HFF-Myc (cell line): Measurements from ENCODE around the gene KIAA1549.
"Not testable (repeated sequence)": the region's sequence is repeated elsewhere in the genome, so short reads cannot be mapped to it uniquely, and the experiment has no call there.

ENCODE experiments used
- DNase-seq: peaks from one replicate; pipeline ENCODE4 v3.0.0-alpha.2; 2011; ENCODE audit warnings: low read depth; ENCODE audit errors: extremely low read depth
- H3K4me3 ChIP-seq: replicated peaks from 2 replicates; pipeline ENCODE4 v1.5.1; 2011; ENCODE audit warnings: low read depth, mild to moderate bottlenecking, control low read depth, low read length
- TF ChIP-seq, protein P1 (sequence below): IDR thresholded peaks from 2 replicates; pipeline ENCODE4 v1.5.1; 2012; ENCODE audit warnings: mild to moderate bottlenecking, low read depth, low read length, control low read depth; ENCODE audit errors: missing control alignments

The KIAA1549 gene

DNA sequence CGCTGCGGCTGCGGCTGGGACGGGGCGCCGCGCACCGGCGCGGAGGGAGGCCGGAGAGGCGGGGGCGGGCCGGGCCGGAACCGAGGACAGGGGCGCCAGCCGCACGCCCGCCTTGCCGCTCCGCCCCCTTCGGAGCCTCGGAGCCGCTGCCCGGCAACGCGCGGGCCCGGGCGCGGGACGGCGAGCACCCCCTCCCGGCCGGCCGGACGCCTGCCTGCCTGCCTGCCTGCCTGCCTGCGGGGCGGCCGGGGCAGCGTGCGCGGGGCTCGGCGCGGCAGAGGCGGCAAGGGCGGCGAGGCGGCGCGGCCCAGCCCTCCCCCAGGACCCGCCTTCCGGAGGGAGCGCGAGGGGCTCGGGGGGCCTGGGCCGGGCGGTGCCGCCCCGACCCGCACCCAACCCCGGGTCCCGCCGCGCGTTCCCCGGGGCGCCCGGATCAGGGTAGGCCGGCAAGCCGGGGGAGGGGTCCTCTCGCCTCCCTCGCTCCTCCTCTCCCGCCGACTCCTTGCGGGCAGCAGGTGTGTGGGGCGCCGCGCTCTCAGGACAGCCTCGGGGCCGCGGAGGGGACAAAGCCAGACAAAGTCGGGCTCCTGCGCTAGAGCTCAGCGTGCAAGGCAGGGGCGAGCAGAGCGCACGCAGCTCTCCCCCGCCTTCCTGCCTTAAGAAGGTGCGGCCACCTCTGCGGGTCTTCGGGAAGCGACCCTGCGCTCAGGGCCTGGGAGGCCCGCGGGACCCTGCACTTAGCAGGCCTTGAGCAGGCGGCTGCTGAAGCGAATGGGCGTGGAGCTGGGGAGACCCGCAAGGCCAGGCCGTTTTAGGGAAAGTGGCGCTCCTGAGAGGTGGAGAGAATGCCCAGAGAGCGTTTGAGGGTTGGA, at the start of gene KIAA1549:
KIAA1549 (minus strand) TSS at position 58 of the 872 bp plus-strand sequence. CDS start 120 bp downstream, outside the sequence.
- TF ChIP-seq, protein P1, sequence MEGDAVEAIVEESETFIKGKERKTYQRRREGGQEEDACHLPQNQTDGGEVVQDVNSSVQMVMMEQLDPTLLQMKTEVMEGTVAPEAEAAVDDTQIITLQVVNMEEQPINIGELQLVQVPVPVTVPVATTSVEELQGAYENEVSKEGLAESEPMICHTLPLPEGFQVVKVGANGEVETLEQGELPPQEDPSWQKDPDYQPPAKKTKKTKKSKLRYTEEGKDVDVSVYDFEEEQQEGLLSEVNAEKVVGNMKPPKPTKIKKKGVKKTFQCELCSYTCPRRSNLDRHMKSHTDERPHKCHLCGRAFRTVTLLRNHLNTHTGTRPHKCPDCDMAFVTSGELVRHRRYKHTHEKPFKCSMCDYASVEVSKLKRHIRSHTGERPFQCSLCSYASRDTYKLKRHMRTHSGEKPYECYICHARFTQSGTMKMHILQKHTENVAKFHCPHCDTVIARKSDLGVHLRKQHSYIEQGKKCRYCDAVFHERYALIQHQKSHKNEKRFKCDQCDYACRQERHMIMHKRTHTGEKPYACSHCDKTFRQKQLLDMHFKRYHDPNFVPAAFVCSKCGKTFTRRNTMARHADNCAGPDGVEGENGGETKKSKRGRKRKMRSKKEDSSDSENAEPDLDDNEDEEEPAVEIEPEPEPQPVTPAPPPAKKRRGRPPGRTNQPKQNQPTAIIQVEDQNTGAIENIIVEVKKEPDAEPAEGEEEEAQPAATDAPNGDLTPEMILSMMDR, result no peak
- DNase-seq, result no peak
- peak within 1 kb of the TSS; percentile 64 for H3K4me3 ChIP-seq

DNA sequence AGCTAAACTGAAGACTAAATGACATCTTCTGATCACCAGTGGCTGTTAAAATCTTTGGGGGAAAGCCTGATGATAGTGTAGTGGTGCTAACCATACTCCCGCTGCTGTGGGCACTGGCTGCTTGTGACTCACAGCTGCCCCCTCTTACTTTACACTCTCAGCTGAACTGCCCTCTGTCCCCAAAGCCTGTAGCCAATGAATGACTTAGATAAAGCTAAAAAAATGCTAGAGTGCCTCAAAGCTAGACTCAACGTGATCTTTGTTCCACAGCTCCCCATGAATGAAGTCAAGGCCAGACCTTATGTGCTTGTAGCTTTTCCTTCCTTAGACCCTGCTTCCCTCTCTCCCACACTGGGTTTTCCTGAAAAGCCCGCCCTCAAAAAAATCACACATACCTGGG, 48.2 kb upstream of the KIAA1549 start:
- TF ChIP-seq, protein P1, result no peak
- no peak overlapping the region for H3K4me3 ChIP-seq
- DNase-seq, result no peak

DNA sequence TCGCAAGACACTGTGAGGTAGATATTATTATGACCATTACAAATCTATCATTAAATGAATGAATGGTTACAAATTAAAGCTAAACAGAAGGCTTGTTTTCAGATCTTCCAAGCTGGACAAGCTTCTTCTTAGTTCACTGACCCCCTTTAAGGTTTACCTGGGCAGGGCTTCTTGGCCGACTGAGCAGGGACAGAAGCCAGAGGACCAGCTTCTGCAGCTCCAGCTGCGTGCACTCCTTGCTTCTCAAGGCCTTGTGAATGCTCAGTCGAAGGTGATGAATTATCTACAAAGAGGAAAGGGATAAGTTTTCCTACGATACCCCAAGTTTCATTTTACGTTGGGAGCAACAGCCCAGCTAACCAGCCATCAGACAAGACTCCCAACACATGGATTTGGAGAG, 45.4 kb upstream of the KIAA1549 start:
- no peak overlapping the region for H3K4me3 ChIP-seq
- no peak for DNase-seq
- TF ChIP-seq, protein P1, result no peak

DNA sequence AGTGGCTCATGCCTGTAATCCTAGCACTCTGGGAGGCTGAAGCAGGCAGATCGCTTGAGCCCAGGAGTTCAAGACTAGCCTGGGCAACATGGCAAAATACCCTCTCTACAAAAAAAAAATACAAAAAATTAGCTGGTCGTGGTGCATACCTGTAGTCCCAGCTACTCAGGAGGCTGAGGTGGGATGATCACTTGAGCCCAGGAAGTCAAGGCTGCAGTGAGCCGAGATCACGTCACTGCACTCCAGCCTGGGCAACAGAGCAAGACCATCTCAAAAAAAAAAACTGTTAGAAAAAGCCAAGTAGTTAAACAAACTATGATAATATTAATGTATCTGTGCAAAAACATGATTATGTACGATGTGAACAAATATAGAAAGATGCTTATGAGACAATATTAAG, 44.7 kb upstream of the KIAA1549 start:
- DNase-seq, H3K4me3 ChIP-seq: not testable (repeated sequence)

DNA sequence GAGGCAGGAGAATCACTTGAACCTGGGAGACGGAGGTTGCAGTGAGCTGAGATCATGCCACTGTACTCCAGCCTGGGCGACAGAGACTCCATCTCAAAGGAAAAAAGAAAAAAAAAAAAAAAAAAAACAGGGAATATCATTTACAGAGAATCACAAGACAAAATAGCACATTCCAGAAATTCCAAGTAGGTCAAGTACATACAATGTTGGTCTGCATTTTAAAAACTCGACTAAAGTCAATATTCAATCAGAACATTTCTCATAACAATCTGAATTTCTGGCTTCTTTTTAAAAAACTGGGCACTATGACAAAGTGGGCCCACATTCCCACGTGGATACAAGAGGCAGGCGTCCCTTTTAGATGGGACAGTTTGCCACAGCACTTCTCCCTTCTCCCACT, 41.9 kb upstream of the KIAA1549 start:
- TF ChIP-seq, protein P1, result no peak
- DNase-seq, result no peak
- no peak overlapping the region for H3K4me3 ChIP-seq

DNA sequence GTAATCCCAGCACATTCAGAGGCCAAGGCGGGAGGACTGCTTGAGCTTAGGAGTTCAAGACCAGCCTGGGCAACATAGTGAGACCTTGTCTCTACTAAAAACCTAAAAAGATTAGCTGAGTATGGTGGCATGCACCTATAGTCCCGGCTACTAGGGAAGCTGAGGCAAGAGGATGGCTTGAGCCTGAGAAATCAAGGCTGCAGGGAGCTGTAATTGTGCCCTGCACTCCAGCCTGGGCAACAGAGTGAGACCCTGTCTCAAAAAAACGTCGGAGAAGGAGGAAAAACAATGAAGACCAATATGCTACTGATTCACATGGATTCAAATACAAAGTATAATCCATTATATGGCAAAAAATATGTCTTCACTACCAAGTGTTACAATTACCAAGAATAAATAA, 41.1 kb upstream of the KIAA1549 start:
- DNase-seq, result no peak
- no peak overlapping the region for H3K4me3 ChIP-seq
- TF ChIP-seq, protein P1, result no peak

DNA sequence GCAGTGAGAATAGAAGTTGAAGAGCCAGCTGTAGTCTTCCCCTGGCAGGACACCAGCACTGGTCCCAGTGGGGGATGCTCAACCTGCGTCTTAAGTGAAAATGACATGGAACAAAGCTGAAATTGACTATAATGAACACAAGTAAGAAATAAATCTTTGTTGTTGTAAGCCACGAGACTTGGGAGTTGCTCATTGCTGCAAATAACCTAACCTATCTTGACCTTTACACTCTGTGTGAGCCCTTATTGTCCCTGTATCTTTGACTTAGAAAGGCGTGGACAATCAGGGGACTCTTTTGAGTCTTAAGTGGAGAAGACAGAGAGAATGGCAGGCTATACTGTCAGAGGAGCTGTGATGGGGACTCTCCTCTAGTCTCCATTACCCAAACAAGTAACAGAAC, 37.7 kb upstream of the KIAA1549 start:
- no peak overlapping the region for H3K4me3 ChIP-seq
- DNase-seq, result no peak
- TF ChIP-seq, protein P1, result no peak
